GM12891 (cell line): Measurements from ENCODE around the gene ASPN.

Experiments used
- PAX5 ChIP-seq: IDR thresholded peaks from 2 replicates; pipeline ENCODE4 v1.6.1; 2011; ENCODE audit warnings: low read length, moderate library complexity, mild to moderate bottlenecking; ENCODE audit not compliant: insufficient read depth, severe bottlenecking
- POLR2A ChIP-seq: IDR thresholded peaks from 2 replicates; pipeline ENCODE4 v1.6.1; 2011; ENCODE audit warnings: low read depth, low read length, control low read depth
- POLR2AphosphoS5 ChIP-seq: IDR thresholded peaks from 2 replicates; pipeline ENCODE4 v1.6.1; 2011; ENCODE audit warnings: low read depth, low read length, control low read depth
- POU2F2 ChIP-seq: IDR thresholded peaks from 2 replicates; pipeline ENCODE4 v1.6.1; 2011; ENCODE audit warnings: low read depth, mild to moderate bottlenecking, control low read depth, low read length, moderate library complexity
- SPI1 ChIP-seq: IDR thresholded peaks from 2 replicates; pipeline ENCODE4 v1.6.1; 2011; ENCODE audit warnings: low read depth, low read length, control low read depth
- TAF1 ChIP-seq: IDR thresholded peaks from 2 replicates; pipeline ENCODE4 v1.6.1; 2011; ENCODE audit warnings: low read depth, low read length, control low read depth

- TF ChIP-seq POLR2A, result no peak
- TF ChIP-seq TAF1, result no peak
- TF ChIP-seq POLR2AphosphoS5, result no peak
- TF ChIP-seq PAX5, result no peak
- TF ChIP-seq POU2F2, result no peak
- peak; percentile 81 for TF ChIP-seq SPI1
These were observed 28.4 kb upstream of the ASPN start for GRCh38 chr9:92510747-92511146.
